Retina (tissue), 1 donor: ENCODE results near the gene GCSAM.

Source experiments
- DNase-seq: peaks from one replicate; pipeline ENCODE4 v3.0.0-alpha.2; 2016

GCSAM gene, protein sequence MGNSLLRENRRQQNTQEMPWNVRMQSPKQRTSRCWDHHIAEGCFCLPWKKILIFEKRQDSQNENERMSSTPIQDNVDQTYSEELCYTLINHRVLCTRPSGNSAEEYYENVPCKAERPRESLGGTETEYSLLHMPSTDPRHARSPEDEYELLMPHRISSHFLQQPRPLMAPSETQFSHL

DNA sequence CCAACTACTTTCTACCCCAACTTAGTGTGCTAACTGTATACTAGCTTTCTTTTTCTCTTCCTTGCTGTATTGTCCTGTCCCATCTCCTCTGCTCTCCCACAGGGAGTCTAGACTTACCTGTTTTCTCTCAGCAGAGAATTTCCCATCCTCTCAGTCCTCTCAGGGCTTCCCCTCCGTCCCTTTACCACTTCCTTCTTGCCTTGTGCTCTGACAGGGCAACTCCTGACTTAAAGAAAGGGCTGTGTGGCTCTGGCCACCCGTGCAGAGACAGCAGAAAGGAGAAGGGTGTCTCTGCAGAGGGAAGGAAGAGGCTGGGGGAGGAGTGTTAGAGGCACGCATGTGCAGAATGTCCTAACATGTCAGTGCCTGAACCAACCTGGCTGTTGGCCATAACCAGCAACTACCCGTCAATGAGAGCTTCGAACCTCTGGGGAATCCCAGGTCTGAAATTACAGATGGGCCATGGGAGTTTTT, at the start of gene GCSAM:
Gene GCSAM, minus strand, starts transcription at position 274 of the 474 bp plus-strand sequence. Its CDS starts 128 bp downstream, at position 146.
- DNase-seq, result no peak

DNA sequence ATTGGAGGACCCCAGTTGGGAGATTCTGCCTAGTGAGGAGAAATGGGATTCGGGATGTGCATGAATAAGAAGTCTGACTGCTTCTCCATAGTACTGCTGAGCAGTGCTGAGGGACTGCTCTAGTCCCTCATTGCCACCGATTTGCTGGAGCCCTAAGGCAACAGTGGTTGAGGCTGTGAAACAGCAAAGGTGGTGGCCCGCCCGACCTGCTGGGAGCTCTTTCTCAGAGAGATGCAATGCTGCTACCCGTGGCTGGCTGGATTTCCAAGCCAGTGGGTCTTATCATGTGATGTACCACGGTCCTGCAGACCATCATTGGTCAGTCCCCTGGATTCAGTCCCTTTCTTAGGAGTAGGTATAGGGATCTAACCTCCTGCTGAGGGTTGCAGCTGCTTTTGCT, 42.6 kb upstream of the GCSAM start:
- DNase-seq, result no peak

DNA sequence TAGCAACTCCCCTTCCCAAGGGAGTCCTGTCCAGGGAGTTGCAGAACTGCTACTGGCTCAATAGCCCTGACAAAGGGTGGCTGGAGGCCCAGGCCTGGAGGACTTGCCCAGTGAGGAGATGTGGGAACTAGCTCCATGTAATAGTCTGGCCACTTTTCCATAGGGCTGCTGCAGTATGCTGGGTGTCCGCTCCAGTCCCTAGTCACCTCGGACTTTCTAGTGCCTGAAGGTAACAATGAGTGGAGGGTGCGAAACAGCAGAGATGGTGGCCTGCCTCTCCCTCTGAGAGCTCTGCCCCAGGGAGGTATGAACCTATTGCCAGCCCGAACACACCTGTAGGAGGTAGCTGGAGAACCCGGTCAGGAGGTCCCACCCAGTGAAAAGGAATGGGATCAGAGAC, 42.0 kb upstream of the GCSAM start:
- no peak for DNase-seq

DNA sequence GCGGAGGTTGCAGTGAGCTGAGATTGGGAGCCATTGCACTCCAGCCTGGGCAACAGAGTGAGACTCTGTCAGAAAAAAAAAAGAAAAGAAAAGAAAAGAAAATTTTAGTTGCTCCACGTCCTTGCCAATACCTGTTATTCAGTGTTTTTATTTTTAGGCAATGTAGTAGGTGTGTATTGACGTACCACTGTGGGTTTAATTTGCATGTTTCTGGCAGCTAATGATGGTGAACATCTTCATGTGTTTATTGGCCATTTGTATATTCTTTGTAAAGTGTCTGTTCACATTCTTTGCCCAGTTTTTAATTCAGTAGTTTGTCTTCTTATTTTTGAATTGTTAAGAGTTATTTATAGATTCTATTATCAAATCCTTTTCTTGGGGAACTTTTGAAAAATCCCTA, 38.1 kb upstream of the GCSAM start:
- DNase-seq, result no peak

DNA sequence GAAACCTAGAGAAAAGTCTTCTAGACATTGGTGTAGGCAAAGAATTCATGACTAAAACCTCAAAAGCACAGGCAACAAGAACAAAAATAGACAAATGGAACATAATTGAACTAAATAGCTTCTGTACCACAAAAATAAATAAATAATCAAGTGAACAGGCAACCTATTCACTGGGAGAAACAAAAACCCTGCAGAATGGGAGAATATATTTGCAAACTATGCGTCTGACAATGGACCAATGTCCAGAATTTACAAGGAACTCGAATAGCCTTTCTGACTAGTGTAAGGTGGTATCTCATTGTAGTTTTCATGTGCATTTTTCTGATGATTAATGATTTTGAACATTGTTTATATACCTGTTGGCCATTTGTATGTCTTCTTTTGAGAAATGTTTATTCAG, 37.0 kb upstream of the GCSAM start:
- no peak for DNase-seq

DNA sequence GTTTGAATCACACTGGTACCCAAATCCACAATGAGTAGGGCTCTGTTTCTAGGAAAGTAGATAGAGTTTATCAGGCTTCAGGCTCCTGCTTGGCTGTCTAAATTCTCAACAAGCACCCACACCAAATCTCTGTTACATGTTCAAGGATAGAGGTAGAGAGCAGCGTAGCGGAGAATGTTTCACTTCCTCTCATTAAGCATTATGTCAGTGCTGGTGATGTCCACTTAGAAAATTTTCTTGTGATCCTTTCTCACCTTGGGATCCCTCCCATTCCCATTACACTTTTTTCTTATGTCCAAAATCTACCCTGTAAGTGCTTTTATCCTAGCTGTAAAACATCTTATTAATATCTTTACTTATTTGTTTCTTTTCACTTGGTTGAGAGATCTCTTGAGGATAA, 34.7 kb upstream of the GCSAM start:
- no peak for DNase-seq

DNA sequence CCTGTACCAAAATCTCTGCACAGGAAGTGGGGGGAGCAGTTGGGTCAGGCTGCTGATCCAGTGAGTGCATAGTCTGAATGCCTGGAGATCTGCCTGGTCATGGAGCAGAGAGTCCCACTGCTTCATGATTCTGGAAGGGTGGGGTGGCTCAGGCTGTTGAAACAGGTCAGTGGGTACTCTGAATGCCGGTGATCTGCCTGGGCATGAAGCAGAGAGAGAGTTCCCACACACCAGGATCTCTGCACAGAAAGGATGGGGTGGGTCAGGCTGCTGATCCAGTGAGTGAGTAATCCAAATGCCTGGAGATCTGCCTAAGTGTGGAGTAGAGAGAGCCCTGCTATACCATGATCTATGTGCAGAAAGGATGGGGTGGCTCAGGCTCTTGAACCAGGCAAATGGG, 16.1 kb upstream of the GCSAM start:
- no peak for DNase-seq

DNA sequence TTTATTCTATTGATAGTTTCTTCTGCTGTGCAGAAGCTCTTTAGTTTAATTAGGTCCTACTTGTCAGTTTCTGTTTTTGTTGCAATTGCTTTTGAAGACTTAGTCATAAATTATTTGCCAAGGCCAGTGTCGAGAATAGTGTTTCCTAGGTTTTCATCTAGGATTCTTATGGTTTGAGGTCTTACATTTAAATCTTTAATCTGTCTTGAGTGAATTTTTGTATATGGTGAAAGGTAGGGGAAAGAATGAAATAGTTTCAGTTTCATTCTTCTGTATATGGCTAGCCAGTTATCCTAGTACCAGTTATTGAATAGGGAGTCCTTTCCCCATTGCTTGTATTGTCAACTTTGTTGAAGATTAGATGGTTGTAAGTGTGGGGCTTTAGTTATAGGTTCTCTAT, 10.6 kb upstream of the GCSAM start:
- no peak for DNase-seq

DNA sequence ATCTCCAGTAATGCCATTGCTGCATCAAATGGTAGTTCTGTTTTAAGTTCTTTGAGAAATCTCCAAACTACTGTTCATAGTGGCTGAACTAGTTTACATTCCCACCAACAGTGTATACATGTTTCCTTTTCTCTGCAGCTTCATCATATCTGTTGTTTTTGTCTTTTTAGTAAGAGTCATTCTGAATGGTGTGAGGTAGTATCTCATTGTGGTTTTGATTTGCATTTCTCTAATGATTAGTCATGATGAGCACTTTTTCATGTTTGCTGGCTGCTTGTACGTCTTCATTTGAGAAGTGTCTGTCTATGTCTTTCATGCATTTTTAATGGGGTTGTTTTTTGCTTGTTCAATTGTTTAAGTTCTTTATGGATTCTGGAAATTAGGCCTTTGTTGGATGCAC, 10.2 kb upstream of the GCSAM start:
- no peak for DNase-seq

DNA sequence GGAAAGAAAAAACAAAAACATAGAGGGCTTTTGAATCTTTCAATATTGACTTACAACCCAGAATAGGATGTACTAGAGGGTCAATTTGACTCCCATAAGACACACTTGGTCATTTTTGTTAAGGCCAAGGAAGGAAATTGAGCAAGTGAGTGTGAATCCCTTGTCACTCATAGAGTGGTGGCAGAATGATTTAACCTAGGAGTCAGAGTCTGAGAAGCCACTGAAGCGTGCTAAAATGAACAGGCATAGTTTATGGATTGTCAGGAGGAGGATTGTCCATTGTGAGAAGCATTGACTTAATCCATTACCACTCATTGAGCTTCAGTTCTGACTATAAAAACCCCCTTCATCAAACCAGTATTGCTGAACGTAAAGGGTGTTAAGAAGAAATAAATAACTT, 8.2 kb upstream of the GCSAM start:
- peak; percentile 19 for DNase-seq

DNA sequence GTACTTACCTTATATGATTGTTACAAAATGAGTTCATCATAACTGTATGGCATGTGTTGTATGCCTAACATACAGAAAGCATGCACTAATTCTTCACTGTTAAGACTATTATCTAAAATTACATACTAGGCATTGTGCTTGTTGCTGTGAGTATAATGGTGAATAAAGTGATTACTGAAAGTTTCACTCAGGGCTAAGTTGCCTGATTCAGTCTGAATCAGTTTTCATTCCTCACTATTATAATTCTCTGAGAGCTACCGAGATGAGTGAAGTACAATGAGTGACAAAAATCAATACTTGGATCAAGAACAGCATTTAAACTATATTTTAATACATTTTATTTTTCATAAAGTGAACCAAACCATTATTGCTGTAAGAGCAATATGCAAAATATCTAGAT, 7.5 kb upstream of the GCSAM start:
- no peak for DNase-seq

DNA sequence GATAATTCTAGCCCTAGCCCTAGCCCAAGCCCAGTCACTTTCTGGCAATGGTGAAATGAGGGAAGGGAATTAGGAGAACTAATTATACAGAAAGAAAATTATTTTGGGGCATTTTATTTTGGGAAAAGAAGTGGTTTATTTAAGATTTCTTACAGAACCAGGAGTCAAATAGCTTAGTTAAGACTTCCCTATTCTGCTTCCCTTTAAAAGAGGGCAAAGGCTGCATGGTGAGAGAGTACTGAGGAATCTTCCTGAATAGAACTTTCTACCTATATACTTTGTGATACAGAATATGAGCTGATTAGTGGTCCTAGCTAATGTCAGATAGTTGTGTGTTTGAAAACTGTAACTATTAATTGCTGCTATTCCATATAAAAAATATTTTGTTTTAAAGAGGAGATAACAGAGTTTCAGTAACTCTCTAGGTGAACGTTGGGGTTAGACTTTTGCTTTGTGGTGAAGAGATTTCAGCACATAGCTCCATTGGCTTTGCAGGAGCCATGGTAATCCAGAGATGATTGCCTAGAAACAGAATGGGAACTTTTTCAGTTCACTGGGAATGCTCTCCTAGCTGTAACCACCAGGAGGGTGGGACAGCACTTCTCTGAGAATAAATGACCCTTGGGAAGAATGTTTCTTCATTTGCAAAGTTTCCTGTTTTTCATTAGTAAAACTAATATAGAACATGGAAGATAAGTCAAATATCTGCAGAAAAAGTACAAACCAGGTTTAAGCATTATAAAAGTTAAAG, 5.3 kb upstream of the GCSAM start:
- DNase-seq, result no peak

DNA sequence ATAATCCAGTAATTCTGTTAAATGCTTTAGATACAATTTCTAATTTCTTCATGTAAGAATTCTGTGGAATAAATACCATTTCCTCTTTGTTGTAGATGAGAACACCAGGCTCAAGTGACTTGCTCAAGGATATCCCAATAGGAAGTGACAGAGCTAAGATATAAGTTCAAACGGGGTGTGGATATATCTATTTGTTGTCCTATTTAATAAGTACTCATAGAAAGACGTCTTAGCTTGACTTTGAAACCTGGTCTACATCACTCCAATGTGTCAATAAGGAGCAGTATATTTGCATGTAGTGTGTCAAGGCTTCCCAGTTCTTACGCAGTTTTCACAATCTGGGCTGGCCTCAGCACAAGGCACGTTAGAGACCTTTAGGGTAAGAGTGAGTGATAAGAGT, 4.7 kb upstream of the GCSAM start:
- no peak for DNase-seq

DNA sequence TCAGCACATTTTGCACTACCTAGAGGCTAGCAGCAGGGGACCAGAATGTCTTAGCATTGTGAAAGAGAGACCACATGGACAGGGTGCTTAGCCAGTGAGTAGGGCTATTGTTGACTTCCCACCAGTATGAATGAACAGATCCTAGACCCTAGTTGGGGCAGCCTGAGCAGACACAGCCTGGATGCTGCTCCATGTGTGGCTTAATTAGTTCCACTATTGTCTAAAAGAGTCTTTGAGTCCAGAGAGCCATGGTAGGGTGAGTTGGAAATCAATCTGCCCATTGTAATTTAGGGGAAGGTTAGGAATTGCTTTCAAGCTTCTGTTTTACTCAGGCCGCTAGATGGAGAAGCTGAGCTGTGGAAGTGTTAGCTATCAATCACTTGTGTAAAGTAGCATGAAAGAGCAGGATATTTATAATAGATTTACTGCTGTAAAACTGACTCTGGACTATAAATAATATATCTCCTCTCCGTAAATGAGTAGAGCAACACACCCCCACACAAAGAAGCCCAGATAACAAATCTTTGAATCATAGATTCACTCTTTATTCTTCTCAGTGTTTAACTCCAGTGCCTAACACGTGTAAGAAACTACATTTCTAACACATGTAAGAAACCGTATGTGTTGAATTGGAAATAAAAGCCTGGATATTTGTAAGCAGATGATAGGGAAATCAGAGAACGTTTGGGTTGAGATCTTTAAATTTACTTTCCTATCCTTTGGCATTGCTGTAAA, 4.1 kb upstream of the GCSAM start:
- DNase-seq, result peak; percentile 61

DNA sequence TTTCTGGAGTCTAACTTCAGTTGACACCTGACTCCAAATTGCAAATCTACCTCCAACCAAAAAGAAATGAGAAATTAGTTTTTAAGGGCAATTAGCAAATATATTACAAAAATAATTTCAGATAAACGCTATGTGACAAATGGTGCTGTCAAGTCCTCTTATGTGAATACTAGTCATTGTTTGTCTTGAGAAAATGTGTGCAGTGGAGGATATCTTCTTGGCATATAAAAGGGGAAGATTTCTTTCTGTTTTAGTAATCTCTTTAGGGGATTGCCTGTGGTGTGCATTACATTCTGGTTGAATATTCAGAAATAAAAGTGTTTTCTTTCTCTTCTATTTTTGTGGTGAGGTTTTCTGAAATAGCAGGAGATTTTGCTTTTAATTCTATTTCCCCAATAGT, 3.0 kb upstream of the GCSAM start:
- no peak for DNase-seq

DNA sequence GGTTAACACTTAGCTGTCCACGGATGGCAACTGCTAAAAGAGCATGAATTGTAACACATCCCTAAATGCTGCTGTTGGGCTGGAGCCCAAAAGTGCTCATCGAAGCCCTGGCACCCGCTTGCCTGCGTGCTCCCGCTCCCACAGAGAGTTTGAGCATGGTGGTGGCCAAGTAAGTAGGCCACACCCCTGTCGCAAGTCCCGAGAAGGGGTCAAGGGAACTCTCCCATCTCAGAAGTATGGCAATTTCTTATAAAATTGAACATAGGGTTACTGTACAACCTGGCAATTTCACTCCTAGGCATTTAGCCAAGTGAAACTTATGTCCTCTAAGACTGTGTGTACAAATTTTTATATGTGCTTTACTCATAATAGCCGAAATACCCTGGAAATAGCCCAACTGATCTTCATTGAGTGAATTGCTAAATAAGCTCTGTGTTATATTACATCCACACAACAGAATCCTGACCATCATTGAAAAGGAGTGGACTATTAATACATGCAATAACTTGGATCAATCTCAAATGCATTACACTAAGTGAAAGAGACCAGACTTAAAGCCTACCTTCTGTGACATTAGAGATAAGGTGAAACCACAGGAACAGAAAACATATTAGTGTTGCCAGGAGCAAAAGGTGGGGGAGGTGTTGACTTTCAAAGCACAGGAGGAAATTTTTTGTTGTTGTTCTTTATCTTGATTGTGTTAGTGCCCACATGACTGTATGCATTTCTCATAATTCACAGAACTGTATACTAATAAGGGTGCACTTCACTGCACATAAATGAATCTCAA, 1.5 kb upstream of the GCSAM start:
- no peak for DNase-seq

DNA sequence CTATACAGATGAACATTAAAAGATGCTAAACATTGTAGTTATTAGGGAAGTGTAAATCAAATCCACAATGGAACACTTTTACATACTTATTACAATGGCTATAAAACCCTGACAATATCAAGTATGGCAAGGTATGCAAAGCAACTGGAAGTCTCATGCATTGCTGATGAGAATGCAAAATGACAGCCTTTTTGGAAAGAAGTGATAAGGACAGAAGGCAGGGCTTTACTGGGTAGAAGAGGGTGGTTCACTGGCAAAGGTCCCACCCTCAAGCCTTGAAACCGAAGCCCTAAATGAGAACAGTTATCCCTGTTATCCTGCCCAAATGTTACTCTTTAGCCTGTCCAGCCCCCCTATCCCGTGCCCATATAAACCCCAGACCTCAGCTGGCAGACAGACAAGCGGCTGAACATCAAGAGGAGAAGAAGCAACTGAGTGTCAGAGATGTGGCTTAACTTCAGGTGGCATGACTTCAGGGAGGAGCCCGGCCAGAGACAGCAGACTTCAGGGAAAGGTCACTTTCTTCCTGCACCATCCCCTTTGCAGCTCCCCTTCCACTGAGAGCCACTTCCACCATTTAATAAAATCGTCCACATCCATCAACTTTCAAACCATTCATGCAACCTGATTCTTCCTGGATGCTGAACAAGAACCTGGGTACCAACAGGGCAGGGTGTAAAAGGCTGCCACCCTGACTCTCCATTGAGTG, 732 bp upstream of the GCSAM start:
- DNase-seq, result no peak

DNA sequence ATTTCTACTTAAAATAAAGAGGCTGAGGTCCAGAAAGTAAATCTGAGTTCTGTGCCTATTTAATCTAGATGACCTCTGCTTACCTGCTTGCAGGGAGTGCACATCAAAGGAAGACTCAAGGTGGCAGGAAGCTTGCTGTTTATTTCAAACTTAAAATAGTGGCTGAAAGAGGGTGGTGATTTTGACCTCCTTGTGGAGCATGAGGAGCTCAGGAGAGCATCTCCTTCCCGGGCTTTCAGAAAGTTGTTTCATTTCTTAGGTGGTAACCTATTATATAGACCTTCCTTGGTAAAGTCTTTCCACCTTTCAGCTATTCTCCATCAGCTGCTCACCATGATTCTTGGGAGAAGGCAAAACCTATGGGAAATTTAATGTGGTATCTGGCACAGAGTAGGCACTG, 494 bp downstream of the GCSAM start:
- DNase-seq, result no peak

DNA sequence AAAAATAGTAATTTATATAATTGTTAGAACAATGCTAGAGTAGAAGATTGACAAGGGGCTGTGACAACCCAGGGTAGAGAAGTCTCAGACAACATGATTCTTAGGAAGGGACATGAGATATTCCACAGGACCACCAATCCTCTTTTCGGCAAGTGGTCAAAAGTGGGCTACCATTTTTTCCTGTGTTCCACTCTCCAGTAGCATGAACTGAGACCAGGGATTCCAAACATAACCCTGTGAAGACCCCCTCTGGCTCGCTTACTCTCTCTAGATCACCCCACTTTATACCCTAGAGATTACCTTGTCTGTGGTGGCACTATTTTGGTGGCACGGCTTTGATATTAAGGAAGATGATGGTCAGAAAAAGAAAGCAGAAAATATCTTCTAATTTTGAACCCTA, 960 bp downstream of the GCSAM start:
- DNase-seq, result no peak

DNA sequence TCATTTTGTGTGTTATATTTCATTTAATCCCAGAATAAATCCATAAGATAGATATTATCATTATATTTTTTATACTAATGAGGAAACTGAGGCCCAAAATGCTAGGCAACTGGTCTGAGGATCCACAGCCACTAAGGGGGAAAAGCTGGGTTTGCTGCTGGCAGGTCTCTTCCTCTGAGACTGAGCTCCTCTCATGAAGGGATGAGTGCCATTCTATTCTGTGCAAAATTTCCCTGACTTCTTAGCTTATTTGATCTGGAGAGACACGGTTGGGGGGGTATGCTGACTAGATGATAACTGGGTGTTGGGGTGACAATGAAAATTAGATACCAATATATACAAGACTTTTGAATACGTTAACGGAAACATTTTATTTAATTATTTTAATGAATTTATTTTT, 1.9 kb downstream of the GCSAM start:
- no peak for DNase-seq

DNA sequence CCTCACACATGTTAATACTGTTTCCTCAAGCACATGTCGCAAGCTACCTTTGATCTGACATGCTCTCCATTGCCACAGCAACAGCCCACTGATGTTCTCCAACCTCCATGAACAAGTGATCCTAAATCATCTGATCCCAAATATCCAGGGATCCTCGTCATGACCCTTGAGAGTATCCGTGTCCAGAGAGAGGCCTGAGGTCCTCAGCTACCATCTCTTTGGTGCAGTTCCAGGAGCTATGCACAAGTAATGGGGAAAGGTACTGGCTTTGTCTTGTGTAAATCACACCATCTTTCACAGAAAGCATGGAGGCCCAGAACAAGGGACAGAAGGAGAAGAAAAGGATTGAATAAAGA, 2.4 kb downstream of the GCSAM start:
- no peak for DNase-seq

DNA sequence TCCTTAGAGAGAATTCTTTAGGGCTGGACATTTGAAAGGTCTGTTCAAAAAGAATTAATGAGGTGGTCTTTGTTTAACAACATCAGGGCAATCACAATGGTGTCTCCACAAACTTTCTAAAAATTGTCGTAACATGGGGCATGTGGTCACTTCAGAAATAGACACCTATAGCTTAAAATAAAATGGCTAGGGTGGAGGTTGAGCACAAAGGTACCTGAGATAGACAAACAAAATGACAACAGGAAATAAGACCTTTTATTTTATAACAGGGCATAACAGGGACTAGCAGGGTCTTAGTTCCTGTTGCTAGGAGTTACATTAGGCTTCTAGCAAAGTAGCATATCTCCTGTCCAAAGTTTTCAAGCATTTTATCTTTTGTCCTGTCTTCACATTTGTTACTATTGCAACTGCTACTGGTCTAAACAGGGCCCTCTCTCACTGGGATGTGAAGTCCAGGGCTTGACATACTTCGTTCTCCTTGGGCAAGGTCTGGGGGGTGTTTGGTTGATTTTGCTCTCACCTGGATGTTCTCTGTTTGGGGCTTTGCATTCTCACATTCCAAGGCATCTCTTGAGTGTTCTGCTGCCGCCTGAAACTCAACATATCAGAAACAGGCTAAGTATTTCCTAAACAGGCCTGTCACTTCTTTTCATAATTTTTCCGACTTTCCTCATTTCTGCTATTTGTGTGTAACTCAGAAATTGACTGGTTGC, 3.0 kb downstream of the GCSAM start:
- DNase-seq, result no peak
